NK-92 (cell line): Measurements from ENCODE around the gene CCDC154.
"Not testable (repeated sequence)": the region's sequence is repeated elsewhere in the genome, so short reads cannot be mapped to it uniquely, and the experiment has no call there.

Experiments
- DNase-seq: peaks from one replicate; lab custom pipeline; 2025; ENCODE audit not compliant: unreplicated experiment; lab: John Stamatoyannopoulos, UW

The CCDC154 gene

GRCh38 chr16:1474796-1475551, 30.6 kb upstream of the CCDC154 start, which contains the start of gene CLCN7:
CLCN7 (minus strand) TSS chr16:1475028; CDS start chr16:1474974, 54 bp downstream.
- no peak for DNase-seq

GRCh38 chr16:1474082-1474795, 29.9 kb upstream of the CCDC154 start:
- DNase-seq = no peak

- DNase-seq = no peak
These were observed 28.6 kb upstream of the CCDC154 start for GRCh38 chr16:1472974-1473373.

GRCh38 chr16:1471569-1472194, 27.3 kb upstream of the CCDC154 start:
- DNase-seq = no peak

GRCh38 chr16:1470481-1471251, 26.3 kb upstream of the CCDC154 start:
- no peak for DNase-seq

GRCh38 chr16:1469693-1470201, 25.4 kb upstream of the CCDC154 start:
- no peak for DNase-seq

GRCh38 chr16:1469141-1469540, 24.8 kb upstream of the CCDC154 start:
- DNase-seq = not testable (repeated sequence)

- DNase-seq = no peak
These were observed 24.1 kb upstream of the CCDC154 start for GRCh38 chr16:1468426-1468810.

- DNase-seq = no peak
These were observed 22.7 kb upstream of the CCDC154 start for GRCh38 chr16:1466968-1467521.

- DNase-seq = no peak
These were observed 21.7 kb upstream of the CCDC154 start for GRCh38 chr16:1466054-1466453.

GRCh38 chr16:1465567-1465915, 21.2 kb upstream of the CCDC154 start:
- no peak for DNase-seq

GRCh38 chr16:1464894-1465566, 20.7 kb upstream of the CCDC154 start:
- no peak for DNase-seq

- DNase-seq = no peak
These were observed 20.0 kb upstream of the CCDC154 start for GRCh38 chr16:1464196-1464893.

GRCh38 chr16:1461146-1461545, 16.8 kb upstream of the CCDC154 start:
- no peak for DNase-seq

- no peak for DNase-seq
These were observed 16.3 kb upstream of the CCDC154 start for GRCh38 chr16:1460602-1461138.

- no peak for DNase-seq
These were observed 15.6 kb upstream of the CCDC154 start for GRCh38 chr16:1459967-1460366.

- DNase-seq = no peak
These were observed 14.6 kb upstream of the CCDC154 start for GRCh38 chr16:1458977-1459341.

- no peak for DNase-seq
These were observed 14.1 kb upstream of the CCDC154 start for GRCh38 chr16:1458336-1458976.
